D721Med (cell line): Measurements from ENCODE around the gene WBP1L.

Source experiments
- DNase-seq: peaks from one replicate; pipeline ENCODE4 v3.0.0; 2011; ENCODE audit warnings: low spot score; ENCODE audit not compliant: insufficient read length
- FAIRE-seq: peaks from 2 replicates; lab custom pipeline; 2011; peaks lifted over from hg19 to GRCh38; lab: Jason Lieb, UNC
- TF ChIP-seq, protein P1 (sequence below): IDR thresholded peaks from 2 replicates; pipeline ENCODE4 v1.5.1; 2012; ENCODE audit warnings: mild to moderate bottlenecking, control low read depth; ENCODE audit not compliant: insufficient read depth; ENCODE audit errors: missing control alignments

Gene WBP1L

DNA sequence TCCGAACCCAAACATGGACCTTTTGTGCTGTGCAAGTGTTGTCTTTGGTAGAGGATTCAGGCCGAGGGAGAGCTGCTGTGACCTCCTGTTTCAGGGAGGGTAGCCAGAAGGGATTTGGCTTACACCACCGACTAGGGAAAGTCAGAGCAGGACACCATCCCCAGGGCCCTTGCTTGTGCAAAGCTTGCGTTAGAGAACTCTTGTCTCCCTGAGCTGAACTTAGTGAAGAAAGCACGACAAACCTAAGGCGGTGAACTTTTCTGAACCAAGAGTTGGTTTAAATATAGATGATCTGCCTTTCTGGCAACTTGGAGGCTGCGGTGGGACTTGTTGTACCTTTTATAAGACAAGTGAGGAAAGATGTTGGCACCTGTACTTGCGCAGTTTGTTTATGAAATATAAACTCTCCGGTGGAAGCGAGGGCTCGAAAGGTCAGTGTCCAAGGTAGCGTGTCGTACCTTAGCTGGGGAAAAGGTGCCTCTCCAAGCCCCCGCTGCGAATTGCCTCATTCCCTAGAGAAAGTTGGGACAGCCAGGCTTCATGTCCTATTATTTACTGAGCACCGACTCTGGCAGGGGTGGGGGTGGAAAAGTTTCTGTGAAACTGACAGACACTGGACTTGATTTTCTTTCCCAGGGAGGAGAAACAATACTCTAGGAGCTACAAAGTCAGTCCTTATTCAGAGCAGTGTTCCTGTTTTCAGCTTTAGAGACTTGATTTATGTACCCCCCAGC is 31.6 kb downstream of the WBP1L start:
- FAIRE-seq = no peak
- no peak for DNase-seq
- TF ChIP-seq, protein P1, sequence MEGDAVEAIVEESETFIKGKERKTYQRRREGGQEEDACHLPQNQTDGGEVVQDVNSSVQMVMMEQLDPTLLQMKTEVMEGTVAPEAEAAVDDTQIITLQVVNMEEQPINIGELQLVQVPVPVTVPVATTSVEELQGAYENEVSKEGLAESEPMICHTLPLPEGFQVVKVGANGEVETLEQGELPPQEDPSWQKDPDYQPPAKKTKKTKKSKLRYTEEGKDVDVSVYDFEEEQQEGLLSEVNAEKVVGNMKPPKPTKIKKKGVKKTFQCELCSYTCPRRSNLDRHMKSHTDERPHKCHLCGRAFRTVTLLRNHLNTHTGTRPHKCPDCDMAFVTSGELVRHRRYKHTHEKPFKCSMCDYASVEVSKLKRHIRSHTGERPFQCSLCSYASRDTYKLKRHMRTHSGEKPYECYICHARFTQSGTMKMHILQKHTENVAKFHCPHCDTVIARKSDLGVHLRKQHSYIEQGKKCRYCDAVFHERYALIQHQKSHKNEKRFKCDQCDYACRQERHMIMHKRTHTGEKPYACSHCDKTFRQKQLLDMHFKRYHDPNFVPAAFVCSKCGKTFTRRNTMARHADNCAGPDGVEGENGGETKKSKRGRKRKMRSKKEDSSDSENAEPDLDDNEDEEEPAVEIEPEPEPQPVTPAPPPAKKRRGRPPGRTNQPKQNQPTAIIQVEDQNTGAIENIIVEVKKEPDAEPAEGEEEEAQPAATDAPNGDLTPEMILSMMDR = no peak

DNA sequence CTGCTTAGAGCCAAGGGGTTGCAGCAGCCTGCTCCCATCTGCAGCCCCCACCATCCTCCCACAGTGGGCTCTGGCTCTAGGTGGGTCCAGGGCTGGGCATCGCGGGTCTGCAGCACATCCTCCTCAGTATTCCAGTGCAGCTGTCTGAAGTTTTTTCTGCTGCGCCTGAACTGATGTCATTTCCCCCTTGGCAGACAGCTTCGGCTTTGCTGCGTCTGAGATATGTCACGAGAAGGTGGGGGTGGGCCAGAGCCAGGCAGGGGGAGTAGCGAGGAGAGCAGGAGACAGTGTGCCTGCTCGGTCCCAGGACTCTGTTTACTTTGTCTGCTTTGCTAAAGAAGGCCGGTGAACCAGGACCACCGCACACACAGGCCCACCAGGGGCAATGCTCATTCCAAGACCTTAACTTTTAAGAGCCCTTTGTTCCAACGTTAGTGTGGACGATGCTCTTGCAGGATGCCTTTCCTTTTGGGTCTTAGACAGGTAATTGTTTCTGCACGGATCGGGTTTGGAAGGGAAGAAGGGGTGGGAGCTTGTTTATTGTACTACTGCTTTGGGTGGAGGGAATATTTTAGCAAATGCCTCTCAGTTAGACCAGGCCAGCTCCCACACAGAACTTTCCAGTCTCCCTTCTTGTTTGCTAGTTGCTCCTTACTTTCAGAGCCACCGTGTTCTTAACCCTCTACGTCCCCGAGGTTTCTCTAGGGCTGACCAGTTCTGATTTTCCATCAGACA is 32.4 kb downstream of the WBP1L start:
- FAIRE-seq = no peak
- TF ChIP-seq, protein P1 = no peak
- DNase-seq = no peak

DNA sequence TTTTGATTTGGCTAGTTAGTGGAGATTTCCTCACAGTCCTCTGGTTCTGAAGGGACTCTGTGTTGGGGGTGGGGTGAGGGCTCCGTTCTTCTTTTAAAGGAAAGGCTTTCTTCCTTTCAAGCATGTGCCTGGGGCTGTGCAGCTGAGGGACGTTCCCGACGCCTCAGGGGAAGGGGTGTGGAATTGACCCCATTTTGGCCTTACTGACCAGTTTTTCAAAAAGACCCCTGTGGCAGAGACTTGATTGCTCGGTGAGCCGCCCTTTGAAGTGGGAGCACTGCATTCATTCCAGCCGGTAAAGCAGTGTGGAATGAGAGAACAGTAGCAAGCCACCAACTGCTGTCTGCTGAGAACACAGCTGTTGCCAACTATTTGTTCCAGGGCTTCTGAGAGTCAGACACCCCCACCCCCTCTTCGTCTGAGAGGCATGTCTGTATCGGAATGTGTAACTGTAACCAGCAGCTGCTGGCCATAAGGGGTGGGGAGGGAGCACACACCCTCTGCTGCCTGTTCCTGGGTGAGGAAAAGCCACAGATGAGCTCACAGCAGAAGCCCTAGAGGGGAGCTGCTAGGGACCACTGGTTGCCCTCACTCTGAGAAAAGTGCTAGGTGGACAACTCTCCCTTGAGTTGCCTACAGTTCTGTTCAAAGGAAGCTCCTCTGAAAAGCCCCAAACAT is 33.2 kb downstream of the WBP1L start:
- FAIRE-seq (no peak), DNase-seq (no peak)
- TF ChIP-seq, protein P1 = no peak

DNA sequence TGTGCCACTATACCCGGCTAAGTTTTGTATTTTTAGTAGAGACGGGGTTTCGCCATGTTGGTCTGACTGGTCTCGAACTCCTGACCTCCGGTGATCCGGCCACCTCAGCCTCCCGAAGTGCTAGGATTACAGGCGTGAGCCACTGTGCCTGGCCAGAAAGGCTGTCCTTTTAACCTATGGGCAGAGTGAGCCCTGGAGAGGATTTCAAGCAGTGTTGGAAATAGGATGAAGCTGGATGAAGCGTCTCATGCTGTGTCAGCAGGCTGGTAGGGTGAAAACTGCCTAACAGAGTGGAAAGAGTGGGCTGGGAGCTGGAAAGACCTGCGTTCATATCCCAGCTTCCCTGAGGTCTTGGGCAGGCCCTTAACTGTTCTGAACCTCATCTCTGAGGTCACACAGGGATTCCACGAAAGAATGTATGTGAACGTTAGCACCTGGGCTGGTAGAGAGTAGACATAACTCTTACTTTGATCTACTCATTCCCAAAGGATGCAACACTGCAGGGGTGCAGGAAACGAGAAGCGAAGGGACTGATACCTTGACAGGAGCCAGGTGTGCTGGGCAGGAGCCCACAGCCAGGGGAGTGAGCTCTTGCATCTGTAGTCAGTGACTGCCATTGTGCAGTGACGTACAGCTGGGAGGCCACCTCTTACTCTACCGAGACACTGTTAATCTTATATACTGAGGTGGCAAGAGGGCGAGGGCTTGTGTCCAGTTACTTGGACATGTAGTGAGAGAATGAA is 34.1 kb downstream of the WBP1L start:
- DNase-seq (no peak), FAIRE-seq (no peak)
- TF ChIP-seq, protein P1 = no peak

DNA sequence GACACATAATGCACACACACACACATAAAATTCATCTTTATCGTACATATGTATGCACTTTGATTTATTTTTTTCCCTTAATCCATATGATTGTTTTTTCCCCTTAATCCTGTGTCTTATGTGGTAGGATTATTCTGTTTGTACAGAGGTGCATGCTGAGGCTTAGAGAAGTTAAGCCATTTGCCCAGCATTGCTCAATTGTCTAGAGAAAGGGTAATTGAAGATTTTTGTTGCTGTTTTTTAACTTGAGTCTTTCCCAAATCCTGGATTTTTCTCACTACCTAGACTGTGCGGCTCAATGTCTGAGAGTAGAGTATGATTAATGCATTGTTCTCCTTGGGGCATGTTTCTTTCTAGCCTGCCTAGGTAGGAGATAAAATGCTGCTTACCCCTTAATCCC is 35.0 kb downstream of the WBP1L start:
- DNase-seq (peak; percentile 35), FAIRE-seq (peak; percentile 87)
- TF ChIP-seq, protein P1 = no peak

DNA sequence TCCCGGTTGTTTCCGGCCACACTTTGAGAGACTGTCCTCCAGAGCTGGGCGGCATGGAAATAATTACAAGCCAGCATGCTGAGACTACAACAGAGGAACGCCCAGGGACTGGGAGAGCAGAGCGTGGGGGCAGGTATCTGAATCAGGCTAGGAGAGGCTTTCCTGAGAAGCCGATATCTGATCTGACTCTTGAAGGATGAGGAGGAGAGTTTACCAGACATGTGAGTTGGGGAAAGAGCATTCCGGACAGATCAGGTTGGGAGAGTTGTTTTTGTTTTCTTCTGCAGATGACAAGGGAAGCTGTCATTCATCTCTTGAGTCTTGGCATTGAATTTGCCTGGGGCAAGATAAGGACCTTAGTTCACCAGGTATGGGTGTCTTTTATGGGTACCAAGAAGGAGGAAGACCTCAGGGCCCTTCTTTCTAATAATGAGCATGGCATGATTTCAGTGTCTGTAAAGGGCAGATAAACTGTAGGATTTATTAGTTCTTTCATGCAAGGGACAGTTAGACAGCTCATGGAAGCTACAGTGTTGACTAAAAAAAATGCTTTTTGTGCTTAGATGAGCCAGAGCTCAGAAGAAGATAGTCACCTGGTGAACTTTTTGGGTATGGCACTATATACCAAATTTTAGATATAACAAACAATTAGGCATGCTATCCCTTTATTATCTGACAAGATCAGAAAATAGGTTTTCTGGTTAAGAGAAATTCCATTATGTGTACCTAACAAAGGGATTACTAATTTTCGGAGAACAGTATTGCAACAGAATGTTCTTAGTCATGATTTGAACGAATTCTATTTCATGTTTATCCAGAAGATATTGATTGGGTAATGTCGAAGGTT is 36.2 kb downstream of the WBP1L start:
- DNase-seq (no peak), FAIRE-seq (no peak)
- TF ChIP-seq, protein P1 = no peak
